ENCODE measurements around the gene KIAA0513.

- TF ChIP-seq CTCF (conservative IDR thresholded peaks at IDR 0.05 in 1 of 2, IDR thresholded peaks at IDR 0.05 in 1 of 2; ENCODE audit: low read depth in 1 of 2, low read length in 2 of 2) (no peak), EZH2 (IDR thresholded peaks at IDR 0.05; ENCODE audit: low read length, missing control alignments) (no peak)
Observed at GRCh38 chr16:85017151-85017550, 10.4 kb upstream of the KIAA0513 start.

Data from fibroblast of lung (primary cell).